Bronchus fibroblast of lung (primary cell): ENCODE results near the gene LECT2. TPM values are rescaled to one million over a fixed set of nuclear protein-coding genes. Genes with fewer than 3 reads are reported as not detected.

Source experiments
- total RNA-seq: library from RNA; depleted of rRNA; stranded (reverse); fragments of >200 nt; gene quantifications from 2 replicates; pipeline ENCODE4 v1.2.3, GENCODE V29; 2015

LECT2 gene
- total RNA-seq = not detected in 2 replicates

DNA sequence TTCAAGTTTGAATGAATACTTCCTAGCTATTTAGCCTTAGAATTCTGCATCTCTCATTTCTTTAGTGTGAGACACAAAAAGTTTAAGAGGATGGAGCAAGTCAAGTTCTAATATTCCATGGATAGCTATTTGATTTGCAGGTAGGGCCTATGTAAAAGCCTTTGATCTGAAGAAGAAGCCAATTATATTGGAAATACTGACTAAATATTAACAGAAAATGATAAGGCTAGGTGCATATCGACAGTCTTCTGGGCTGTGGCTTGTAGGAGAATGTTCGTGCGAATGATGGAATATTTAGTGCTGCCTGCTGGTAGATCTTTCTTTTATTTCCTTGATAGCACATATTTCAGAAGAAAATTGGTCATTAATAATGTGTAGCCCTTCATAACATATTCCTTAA, at the start of gene LECT2:
Gene LECT2 (minus strand): TSS at position 85 of the 400 bp plus-strand sequence. CDS start 150 bp downstream, outside the sequence.

Other genes starting within 250 kb of the LECT2 start
- gene SLC25A48, start 120.3 kb downstream of the LECT2 start, total RNA-seq = not detected in 2 replicates
- not detected in 2 replicates for gene IL9, start 59.1 kb downstream of the LECT2 start, total RNA-seq
- gene TGFBI, start 74.0 kb upstream of the LECT2 start, total RNA-seq = 178 and 182 TPM in 2 replicates
- gene SMAD5, start 177.9 kb upstream of the LECT2 start, total RNA-seq = 28.6 and 39.5 TPM in 2 replicates
- gene SMIM32, start 238.2 kb upstream of the LECT2 start, total RNA-seq = not detected in 2 replicates